SK-N-SH (cell line): ENCODE data around the gene OR5M8. TPM values are rescaled to one million over a fixed set of nuclear protein-coding genes. Genes with fewer than 3 reads are reported as not detected.

Source experiments
- CTCF ChIA-PET: fragments of 300-600, 350-600 bp; formaldehyde crosslinking; extraction: SDS; loops from one replicate; lab custom pipeline; 2021; lab: Yijun Ruan, JAX
- POLR2A ChIA-PET: fragments of 350-600 bp; sonication (Branson Sonifier 250); formaldehyde crosslinking; extraction: SDS; loops from one replicate; lab custom pipeline; 2020; ENCODE audit warnings: antibody characterized with exemption, inconsistent platforms; lab: Yijun Ruan, JAX
- DNase-seq: peaks from one replicate; pipeline ENCODE4 v3.0.0; 2012
- H2AFZ ChIP-seq: fragments of 200-600 bp; sonication (generic); 2 replicates; pipeline ENCODE4 v1.8.1; 2016; ENCODE audit warnings: antibody characterized with exemption, mild to moderate bottlenecking, low read depth
- H3F3A ChIP-seq: fragments of 200-600 bp; sonication (generic); replicated peaks from 2 replicates; pipeline ENCODE3; 2016; ENCODE audit warnings: antibody characterized with exemption, mild to moderate bottlenecking; ENCODE audit not compliant: insufficient read depth
- H3K27ac ChIP-seq, 2 experiments: fragments of 200-500 bp in 1 of 2; fragments of 200-600 bp in 1 of 2; sonication (Bioruptor generic) in 1 of 2; sonication (generic), shearing (Covaris generic) in 1 of 2; 2 replicates each; pipeline versions ENCODE4 v1.5.1 to v1.6.1; 2014 to 2016; ENCODE audit warnings: low read depth in 2 of 2, inconsistent platforms in 1 of 2, low read length in 1 of 2, mild to moderate bottlenecking in 1 of 2, mixed read lengths in 1 of 2
- H3K27me3 ChIP-seq: fragments of 200-600 bp; sonication (generic), shearing (Covaris generic); 2 replicates; pipeline ENCODE4 v1.6.1; 2016; ENCODE audit warnings: mixed run types; ENCODE audit not compliant: insufficient read depth
- H3K36me3 ChIP-seq, 2 experiments: fragments of 200-500 bp in 1 of 2; fragments of 200-600 bp in 1 of 2; sonication (Bioruptor generic) in 1 of 2; sonication (generic) in 1 of 2; replicated peaks in 1 of 2; 2 replicates each; pipeline versions ENCODE3 to v1.5.1; 2014 to 2016; ENCODE audit warnings: low read length in 1 of 2, mild to moderate bottlenecking in 1 of 2; ENCODE audit not compliant: insufficient read depth in 2 of 2, control insufficient read depth in 1 of 2
- H3K4me1 ChIP-seq, 2 experiments: fragments of 200-500 bp in 1 of 2; fragments of 200-600 bp in 1 of 2; sonication (Bioruptor generic) in 1 of 2; sonication (generic), shearing (Covaris generic) in 1 of 2; 2 replicates each; pipeline versions ENCODE4 v1.5.1 to v1.6.1; 2014 to 2016; ENCODE audit warnings: low read depth in 1 of 2, low read length in 1 of 2, mixed run types in 1 of 2; ENCODE audit not compliant: insufficient read depth in 2 of 2, control insufficient read depth in 1 of 2
- H3K4me2 ChIP-seq: fragments of 200-600 bp; sonication (generic), shearing (Covaris generic); 2 replicates; pipeline ENCODE4 v1.6.1; 2017; ENCODE audit warnings: mixed run types
- H3K4me3 ChIP-seq, 2 experiments: fragments of 200-500 bp in 1 of 2; fragments of 200-600 bp in 1 of 2; sonication (Bioruptor generic) in 1 of 2; sonication (generic), shearing (Covaris generic) in 1 of 2; 2 replicates each; pipeline versions ENCODE4 v1.5.1 to v1.8.1; 2014 to 2016; ENCODE audit warnings: low read depth in 2 of 2, inconsistent platforms in 1 of 2, low read length in 1 of 2, mild to moderate bottlenecking in 1 of 2, mixed read lengths in 1 of 2, moderate library complexity in 1 of 2
- H3K79me2 ChIP-seq: fragments of 200-600 bp; sonication (generic); 2 replicates; pipeline ENCODE4 v1.8.1; 2017; ENCODE audit warnings: mild to moderate bottlenecking; ENCODE audit not compliant: insufficient read depth
- H3K9ac ChIP-seq: fragments of 200-600 bp; sonication (generic); 2 replicates; pipeline ENCODE4 v1.6.1; 2017; ENCODE audit warnings: mixed run types
- H3K9me2 ChIP-seq: fragments of 200-600 bp; sonication (generic); 2 replicates; pipeline ENCODE4 v1.6.1; 2017; ENCODE audit warnings: mixed run types
- H3K9me3 ChIP-seq: fragments of 200-600 bp; sonication (generic); 2 replicates; pipeline ENCODE4 v1.6.1; 2017; ENCODE audit warnings: mixed run types, mild to moderate bottlenecking, moderate library complexity
- H4K20me1 ChIP-seq: fragments of 200-600 bp; sonication (generic); 2 replicates; pipeline ENCODE4 v1.6.1; 2017; ENCODE audit warnings: mild to moderate bottlenecking, mixed run types; ENCODE audit not compliant: insufficient read depth
- CHD2 ChIP-seq: fragments of 150-350 bp; IDR thresholded peaks from 2 replicates; pipeline ENCODE4 v1.6.1; 2018; ENCODE audit warnings: low read length; ENCODE audit not compliant: partially characterized antibody
- CTCF ChIP-seq: fragments of 200-600 bp; sonication (generic); IDR thresholded peaks from 2 replicates; pipeline ENCODE4 v1.6.1; 2017; ENCODE audit warnings: antibody characterized with exemption, mild to moderate bottlenecking, moderate library complexity
- FOSL2 ChIP-seq: IDR thresholded peaks from 2 replicates; pipeline ENCODE4 v1.4.0; 2012; ENCODE audit warnings: low read depth, mild to moderate bottlenecking, moderate library complexity, borderline replicate concordance
- FOXJ3 ChIP-seq: sonication (generic); formaldehyde crosslinking; IDR thresholded peaks from 2 replicates; pipeline ENCODE4 v1.5.1; 2020; ENCODE audit warnings: mild to moderate bottlenecking, missing genetic modification reagents
- FOXM1 ChIP-seq: IDR thresholded peaks from 2 replicates; pipeline ENCODE4 v1.4.0; 2012; ENCODE audit warnings: low read depth, mild to moderate bottlenecking
- GATA2 ChIP-seq: sonication (generic); formaldehyde crosslinking; IDR thresholded peaks from 2 replicates; pipeline ENCODE4 v1.5.0; 2020; ENCODE audit warnings: mild to moderate bottlenecking, missing genetic modification reagents
- IRF3 ChIP-seq: fragments of 150-350 bp; IDR thresholded peaks from 2 replicates; pipeline ENCODE4 v1.6.1; 2016; ENCODE audit warnings: mild to moderate bottlenecking, low read depth, low read length
- JUND ChIP-seq: IDR thresholded peaks from 2 replicates; pipeline ENCODE4 v1.4.0; 2012
- MAX ChIP-seq: IDR thresholded peaks from 2 replicates; pipeline ENCODE4 v1.4.0; 2012; ENCODE audit warnings: low read depth
- MEF2A ChIP-seq: IDR thresholded peaks from 2 replicates; pipeline ENCODE4 v1.4.0; 2012; ENCODE audit warnings: low read depth, borderline replicate concordance
- NFIC ChIP-seq: IDR thresholded peaks from 2 replicates; pipeline ENCODE4 v1.4.0; 2012; ENCODE audit warnings: borderline replicate concordance
- NRF1 ChIP-seq: IDR thresholded peaks from 2 replicates; pipeline ENCODE4 v1.6.1; 2012; ENCODE audit warnings: low read depth, mild to moderate bottlenecking, low read length
- POLR2AphosphoS5 ChIP-seq: IDR thresholded peaks from 2 replicates; pipeline ENCODE4 v1.6.1; 2012; ENCODE audit warnings: low read depth, low read length
- RAD21 ChIP-seq: IDR thresholded peaks from 2 replicates; pipeline ENCODE4 v1.6.1; 2012; ENCODE audit warnings: mild to moderate bottlenecking, low read length
- SMC3 ChIP-seq: IDR thresholded peaks from 2 replicates; pipeline ENCODE4 v1.6.1; 2012; ENCODE audit warnings: low read depth, low read length, improper control_type of control experiment
- TCF12 ChIP-seq: IDR thresholded peaks from 2 replicates; pipeline ENCODE4 v1.4.0; 2012
- TEAD4 ChIP-seq: IDR thresholded peaks from 2 replicates; pipeline ENCODE4 v1.4.0; 2012; ENCODE audit warnings: mild to moderate bottlenecking, borderline replicate concordance; ENCODE audit not compliant: insufficient read depth
- USF2 ChIP-seq: fragments of 150-350 bp; IDR thresholded peaks from 2 replicates; pipeline ENCODE4 v1.6.1; 2017; ENCODE audit warnings: antibody characterized with exemption, low read length, low read depth, borderline replicate concordance
- YY1 ChIP-seq: IDR thresholded peaks from 2 replicates; pipeline ENCODE4 v1.4.0; 2012; ENCODE audit warnings: low read depth, mild to moderate bottlenecking
- ZBTB33 ChIP-seq: IDR thresholded peaks from 2 replicates; pipeline ENCODE4 v1.4.0; 2012; ENCODE audit warnings: low read depth, borderline replicate concordance
- WGBS: methylation state at CpG from one replicate; pipeline ENCODE4 v1.1.6; 2017; ENCODE audit warnings: low lambda C conversion rate; 5-methylcytosine and 5-hydroxymethylcytosine counted together
- polyA plus RNA-seq, 3 experiments: library from polyadenylated mRNA; depleted of rRNA; stranded (reverse); fragments of >200 nt; gene quantifications; 2 replicates each; pipeline ENCODE4 v1.2.3, GENCODE V29; 2012

Gene OR5M8
- polyA plus RNA-seq, 1 of the 3 experiments (the other 2 are of a cell fraction) = not detected

- whole genome bisulfite sequencing = 0% methylated on average over 4 of the region's 4 CpGs
- no peak overlapping the region for H3K4me3 ChIP-seq
- POLR2A ChIA-PET = no interaction called here
These were observed 37.6 kb downstream of the OR5M8 start for GRCh38 chr11:56453521-56453920.

More at GRCh38 chr11:56453521-56453920, 37.6 kb downstream of the OR5M8 start:
- H3K9ac ChIP-seq = no peak overlapping the region
- H3K4me1 ChIP-seq = no peaks in the 10 kb centered on the region
- TF ChIP-seq IRF3 = no peak
- no peak for TF ChIP-seq CHD2
- TF ChIP-seq SMC3 = no peak
- no peak for TF ChIP-seq TCF12
- no peak for TF ChIP-seq GATA2 (CRISPR knock-in tag)
- no peak for TF ChIP-seq YY1
- no peak for TF ChIP-seq TEAD4
- TF ChIP-seq POLR2AphosphoS5 = no peak
- TF ChIP-seq ZBTB33 = no peak
- TF ChIP-seq CTCF = no peak
- TF ChIP-seq FOXM1 = no peak
- no peak for TF ChIP-seq MEF2A
- no peak for TF ChIP-seq NRF1
- TF ChIP-seq FOSL2 = no peak
- no peak for TF ChIP-seq MAX
- no peak for TF ChIP-seq JUND
- no peak for TF ChIP-seq FOXJ3 (CRISPR knock-in tag)
- TF ChIP-seq RAD21 = no peak
- TF ChIP-seq NFIC = no peak
- no peak for TF ChIP-seq USF2
- H4K20me1 ChIP-seq = no peaks in the 10 kb centered on the region
- CTCF ChIA-PET = no interaction called here
- H3K9me2 ChIP-seq = no peaks in the 10 kb centered on the region
- H3F3A ChIP-seq = no peaks in the 10 kb centered on the region
- DNase-seq = no peak
- no peaks in the 10 kb centered on the region for H3K36me3 ChIP-seq
- no peaks in the 10 kb centered on the region for H3K79me2 ChIP-seq
- no peak overlapping the region for H2AFZ ChIP-seq
- no peaks in the 10 kb centered on the region for H3K9me3 ChIP-seq
- H3K27me3 ChIP-seq = no peaks in the 10 kb centered on the region
- H3K27ac ChIP-seq = no peak overlapping the region
- no peak overlapping the region for H3K4me2 ChIP-seq

Other genes with a start within 250 kb of the OR5M8 start
- not detected in 2 replicates for gene OR5T3, start 239.1 kb downstream of the OR5M8 start, polyA plus RNA-seq (2012; rRNA removed)
- gene OR5T1, start 217.2 kb downstream of the OR5M8 start, polyA plus RNA-seq (2012; rRNA removed) = not detected in 2 replicates
- gene OR8H1, start 199.1 kb downstream of the OR5M8 start, polyA plus RNA-seq (2012; rRNA removed) = not detected in 2 replicates
- gene OR8K3, start 176.2 kb downstream of the OR5M8 start, polyA plus RNA-seq (2012; rRNA removed) = not detected in 2 replicates
- not detected in 2 replicates for gene OR8K1, start 145.3 kb downstream of the OR5M8 start, polyA plus RNA-seq (2012; rRNA removed)
- not detected in 2 replicates for gene OR8J1, start 137.1 kb downstream of the OR5M8 start, polyA plus RNA-seq (2012; rRNA removed)
- gene OR8U1, start 115.7 kb downstream of the OR5M8 start, polyA plus RNA-seq (2012; rRNA removed) = not detected in 2 replicates
- not detected in 2 replicates for gene OR5AL1, start 78.7 kb downstream of the OR5M8 start, polyA plus RNA-seq (2012; rRNA removed)
- not detected in 2 replicates for gene OR5M3, start 18.0 kb downstream of the OR5M8 start, polyA plus RNA-seq (2012; rRNA removed)
- not detected in 2 replicates for gene OR5M11, start 51.9 kb upstream of the OR5M8 start, polyA plus RNA-seq (2012; rRNA removed)
- not detected in 2 replicates for gene OR5M10, start 86.4 kb upstream of the OR5M8 start, polyA plus RNA-seq (2012; rRNA removed)
- not detected in 2 replicates for gene OR5M1, start 123.5 kb upstream of the OR5M8 start, polyA plus RNA-seq (2012; rRNA removed)
- gene OR5AP2, start 151.1 kb upstream of the OR5M8 start, polyA plus RNA-seq (2012; rRNA removed) = not detected in 2 replicates
- gene OR5AR1, start 172.3 kb upstream of the OR5M8 start, polyA plus RNA-seq (2012; rRNA removed) = not detected in 2 replicates
- gene OR9G1, start 207.7 kb upstream of the OR5M8 start, polyA plus RNA-seq (2012; rRNA removed) = not detected in 2 replicates